Lower leg skin (tissue), 4 donors: ENCODE measurements around the gene MPZL2. TPM values are rescaled to one million over a fixed set of nuclear protein-coding genes. Genes with fewer than 3 reads are reported as not detected.

Experiments
- DNase-seq, 2 donors: peaks; one replicate each; pipeline ENCODE4 v3.0.0-alpha.2; 2019; ENCODE audit warnings: low spot score in 2 of 2
- H3K4me3 ChIP-seq: fragments of 200-600 bp; sonication (generic); 2 replicates; pipeline ENCODE4 v1.5.1; 2017; ENCODE audit warnings: mild to moderate bottlenecking, low read depth; ENCODE audit not compliant: poor library complexity, severe bottlenecking
- POLR2A ChIP-seq, 2 donors: fragments of 450-650 bp; IDR thresholded peaks; one replicate each; pipeline ENCODE4 v1.6.1; 2016 to 2017; ENCODE audit warnings: antibody characterized with exemption in 2 of 2, mild to moderate bottlenecking in 1 of 2, moderate library complexity in 1 of 2
- WGBS, 2 donors: methylation state at CpG; one replicate each; pipeline ENCODE4 v1.1.5; 2018; 5-methylcytosine and 5-hydroxymethylcytosine counted together
- intact Hi-C: fragments of 100-400 bp; cut with DNase I; formaldehyde crosslinking; loops from one replicate; pipeline ENCODE4 v1.15.0; 2023; ENCODE audit warnings: low total_unique reads
- total RNA-seq, 4 donors: library from RNA; depleted of rRNA; stranded (reverse); fragments of >200 nt; gene quantifications; one replicate each; pipeline ENCODE4 v1.1.0, GENCODE V29; 2016
- TF ChIP-seq, protein P1 (sequence below), 3 donors: fragments of 450-650 bp; IDR thresholded peaks; one replicate each; pipeline ENCODE4 v1.5.1; 2016; ENCODE audit warnings: antibody characterized with exemption in 3 of 3, mild to moderate bottlenecking in 3 of 3, moderate library complexity in 2 of 3

MPZL2 gene
- total RNA-seq, 4 donors from 2014 or later = 46.0 to 59.9 (median 53.5) TPM

DNA sequence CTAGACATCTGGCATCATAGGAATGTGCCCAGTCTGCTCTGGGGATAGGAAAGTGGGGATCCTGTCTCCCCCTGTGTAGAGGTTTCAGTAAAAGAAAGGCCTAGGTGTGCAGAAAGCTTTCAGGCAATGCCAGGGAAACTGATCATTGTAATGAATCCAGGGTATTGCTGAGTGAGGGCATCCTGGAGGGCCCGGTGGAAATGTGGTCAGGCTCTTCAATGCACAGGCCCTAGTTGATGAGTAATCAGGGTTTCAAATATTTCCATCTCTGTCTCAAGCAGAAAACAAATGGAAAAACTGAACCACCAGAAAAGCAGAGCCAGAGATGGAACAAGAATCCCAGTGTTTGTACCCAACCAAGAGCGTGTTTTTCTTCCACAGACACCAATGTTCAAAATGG is 42.5 kb upstream of the MPZL2 start:
- no peak overlapping the region for H3K4me3 ChIP-seq
- intact Hi-C loops = no loop called here
- no peak for TF ChIP-seq POLR2A (IDR thresholded peaks at IDR 0.05)
- TF ChIP-seq, protein P1, sequence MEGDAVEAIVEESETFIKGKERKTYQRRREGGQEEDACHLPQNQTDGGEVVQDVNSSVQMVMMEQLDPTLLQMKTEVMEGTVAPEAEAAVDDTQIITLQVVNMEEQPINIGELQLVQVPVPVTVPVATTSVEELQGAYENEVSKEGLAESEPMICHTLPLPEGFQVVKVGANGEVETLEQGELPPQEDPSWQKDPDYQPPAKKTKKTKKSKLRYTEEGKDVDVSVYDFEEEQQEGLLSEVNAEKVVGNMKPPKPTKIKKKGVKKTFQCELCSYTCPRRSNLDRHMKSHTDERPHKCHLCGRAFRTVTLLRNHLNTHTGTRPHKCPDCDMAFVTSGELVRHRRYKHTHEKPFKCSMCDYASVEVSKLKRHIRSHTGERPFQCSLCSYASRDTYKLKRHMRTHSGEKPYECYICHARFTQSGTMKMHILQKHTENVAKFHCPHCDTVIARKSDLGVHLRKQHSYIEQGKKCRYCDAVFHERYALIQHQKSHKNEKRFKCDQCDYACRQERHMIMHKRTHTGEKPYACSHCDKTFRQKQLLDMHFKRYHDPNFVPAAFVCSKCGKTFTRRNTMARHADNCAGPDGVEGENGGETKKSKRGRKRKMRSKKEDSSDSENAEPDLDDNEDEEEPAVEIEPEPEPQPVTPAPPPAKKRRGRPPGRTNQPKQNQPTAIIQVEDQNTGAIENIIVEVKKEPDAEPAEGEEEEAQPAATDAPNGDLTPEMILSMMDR (IDR thresholded peaks at IDR 0.05) = no peak
- DNase-seq = no peak
- WGBS, 2 donors = 71 to 73% methylated on average over 2 of the region's 2 CpGs

DNA sequence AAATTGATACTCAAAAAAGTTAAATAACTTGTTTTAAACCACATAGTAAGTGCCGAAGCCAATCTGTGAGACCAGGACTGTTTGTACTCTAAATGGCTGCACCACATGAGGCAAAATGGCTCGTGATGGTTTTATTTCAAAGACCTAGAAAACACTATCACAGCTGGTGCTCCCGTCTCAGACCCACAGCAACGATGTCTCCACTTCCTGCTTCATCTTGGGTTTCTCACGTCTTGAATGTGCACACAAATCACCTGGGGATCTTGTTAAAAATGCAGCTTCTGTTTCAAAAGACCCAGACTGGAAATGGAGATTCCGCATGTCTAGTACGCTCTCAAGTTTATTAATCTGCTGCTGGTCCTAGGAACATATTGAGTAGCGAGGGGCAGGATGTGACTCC is 41.6 kb upstream of the MPZL2 start:
- intact Hi-C loops = no loop called here
- H3K4me3 ChIP-seq = no peak overlapping the region
- TF ChIP-seq POLR2A (IDR thresholded peaks at IDR 0.05) = no peak
- TF ChIP-seq, protein P1 (IDR thresholded peaks at IDR 0.05) = no peak
- no peak for DNase-seq
- WGBS, 2 donors = 65 to 71% methylated on average over 8 of the region's 8 CpGs

DNA sequence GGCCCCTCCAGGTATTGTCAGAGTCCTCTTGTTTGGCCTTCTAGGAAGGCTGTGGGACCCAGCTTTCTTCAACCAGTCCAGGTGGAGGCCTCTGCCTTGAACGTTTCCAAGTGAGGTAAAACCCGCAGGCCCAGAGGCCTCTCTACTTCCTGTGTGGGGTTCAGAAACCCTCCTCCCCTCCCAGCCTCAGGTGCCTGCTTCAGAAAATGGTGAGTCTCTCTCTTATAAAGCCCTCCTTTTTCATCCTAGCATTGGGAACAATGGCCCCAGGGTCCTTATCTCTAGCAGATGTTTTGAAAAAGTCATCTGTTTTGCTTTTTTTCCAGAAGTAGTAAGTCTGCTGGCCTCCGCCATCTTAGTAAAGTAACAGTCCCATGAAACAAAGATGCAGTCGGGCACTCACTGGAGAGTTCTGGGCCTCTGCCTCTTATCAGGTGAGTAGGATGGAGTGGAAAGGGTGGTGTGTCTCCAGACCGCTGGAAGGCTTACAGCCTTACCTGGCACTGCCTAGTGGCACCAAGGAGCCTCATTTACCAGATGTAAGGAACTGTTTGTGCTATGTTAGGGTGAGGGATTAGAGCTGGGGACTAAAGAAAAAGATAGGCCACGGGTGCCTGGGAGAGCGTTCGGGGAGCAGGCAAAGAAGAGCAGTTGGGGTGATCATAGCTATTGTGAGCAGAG is 40.6 kb upstream of the MPZL2 start, which contains the start of gene CD3E:
Gene CD3E, plus strand, starts transcription at position 163 of the 681 bp plus-strand sequence. Its CDS starts 223 bp downstream, at position 386.
- intact Hi-C loops = no loop called here
- no peak within 1 kb of the TSS for H3K4me3 ChIP-seq
- no peak for DNase-seq
- 81 to 82% methylated on average over 8 of the region's 8 CpGs for WGBS, 2 donors
- TF ChIP-seq, protein P1 (IDR thresholded peaks at IDR 0.05) = no peak
- no peak for TF ChIP-seq POLR2A (IDR thresholded peaks at IDR 0.05)

DNA sequence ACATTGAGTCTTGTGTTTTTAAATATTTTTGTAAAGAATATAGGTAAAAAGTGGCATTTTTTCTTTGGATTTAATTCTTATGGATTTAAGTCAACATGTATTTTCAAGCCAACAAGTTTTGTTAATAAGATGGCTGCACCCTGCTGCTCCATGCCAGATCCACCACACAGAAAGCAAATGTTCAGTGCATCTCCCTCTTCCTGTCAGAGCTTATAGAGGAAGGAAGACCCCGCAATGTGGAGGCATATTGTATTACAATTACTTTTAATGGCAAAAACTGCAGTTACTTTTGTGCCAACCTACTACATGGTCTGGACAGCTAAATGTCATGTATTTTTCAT is 40.1 kb upstream of the MPZL2 start:
- no peak for DNase-seq
- H3K4me3 ChIP-seq = no peak overlapping the region
- TF ChIP-seq POLR2A (IDR thresholded peaks at IDR 0.05) = no peak
- TF ChIP-seq, protein P1 (IDR thresholded peaks at IDR 0.05) = no peak
- 75 to 84% methylated on average over 1 of the region's 1 CpG for WGBS, 2 donors
- intact Hi-C loops = no loop called here

DNA sequence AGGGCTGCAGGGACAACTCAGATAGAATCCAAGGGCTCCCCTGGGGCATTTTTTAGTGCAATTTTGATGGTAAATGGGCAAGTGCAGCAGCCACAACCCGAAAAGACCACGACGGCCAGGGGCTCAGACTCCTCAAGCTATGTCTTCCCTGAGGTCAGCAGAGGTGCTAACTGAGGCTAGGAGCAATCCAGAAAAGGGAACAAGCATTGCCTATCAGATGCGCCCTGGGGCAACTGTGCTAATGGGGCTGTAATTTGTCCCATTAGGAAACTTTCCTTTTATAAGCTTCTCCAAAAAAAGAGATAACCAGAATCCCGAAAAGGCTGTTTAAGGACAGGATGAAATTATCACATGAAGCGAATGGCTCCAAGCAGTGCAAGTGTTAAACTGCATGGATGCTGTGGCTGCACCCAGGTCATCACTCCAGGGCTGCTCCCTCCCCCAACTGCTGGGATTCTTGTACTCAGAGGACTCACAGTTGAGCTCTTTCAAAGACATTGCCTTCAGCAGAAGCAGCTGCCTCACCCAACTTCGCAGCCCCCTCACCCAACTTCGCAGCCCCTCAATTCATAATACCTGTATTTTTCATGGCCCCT is 37.6 kb upstream of the MPZL2 start:
- no peak for TF ChIP-seq POLR2A (IDR thresholded peaks at IDR 0.05)
- TF ChIP-seq, protein P1 (IDR thresholded peaks at IDR 0.05) = no peak

More for the DNA sequence above, 37.6 kb upstream of the MPZL2 start:
- no peak for DNase-seq
- WGBS, 2 donors = 58% methylated on average over 8 of the region's 8 CpGs
- no peak overlapping the region for H3K4me3 ChIP-seq
- intact Hi-C loops = no loop called here
